GM23338 (cell line): ENCODE results near the gene ADAMTS19. TPM values are rescaled to one million over a fixed set of nuclear protein-coding genes. Genes with fewer than 3 reads are reported as not detected.

Experiments
- ATAC-seq: fragments of 200-7000 bp; cut with Tn5 transposase; 3 replicates; pipeline ENCODE4 v1.9.1; 2020
- DNase-seq: peaks from one replicate; pipeline ENCODE4 v3.0.0-alpha.2; 2015; ENCODE audit warnings: low spot score
- H2AFZ ChIP-seq: fragments of 200-600 bp; sonication (generic); 2 replicates; pipeline ENCODE4 v1.8.0; 2016; ENCODE audit warnings: antibody characterized with exemption, mild to moderate bottlenecking, moderate library complexity
- H3F3A ChIP-seq: fragments of 200-600 bp; sonication (generic); replicated peaks from 2 replicates; pipeline ENCODE4 v1.8.0; 2017; ENCODE audit warnings: antibody characterized with exemption, mixed run types, low read depth
- H3K27ac ChIP-seq: fragments of 200-600 bp; sonication (generic); 2 replicates; pipeline ENCODE4 v1.6.1; 2016; ENCODE audit warnings: low read depth
- H3K27me3 ChIP-seq: fragments of 200-600 bp; sonication (generic); 2 replicates; pipeline ENCODE4 v1.8.0; 2016; ENCODE audit warnings: mild to moderate bottlenecking, mixed run types, moderate library complexity; ENCODE audit not compliant: insufficient read depth
- H3K36me3 ChIP-seq: fragments of 200-600 bp; sonication (generic); 2 replicates; pipeline ENCODE4 v1.8.0; 2016; ENCODE audit warnings: mild to moderate bottlenecking; ENCODE audit not compliant: insufficient read depth
- H3K4me1 ChIP-seq: fragments of 200-600 bp; sonication (generic); 2 replicates; pipeline ENCODE4 v1.8.0; 2016; ENCODE audit warnings: mild to moderate bottlenecking, moderate library complexity; ENCODE audit not compliant: insufficient read depth
- H3K4me2 ChIP-seq: fragments of 200-600 bp; sonication (generic); 2 replicates; pipeline ENCODE4 v1.7.1; 2017; ENCODE audit warnings: mixed run types
- H3K4me3 ChIP-seq: fragments of 200-600 bp; sonication (generic); 2 replicates; pipeline ENCODE4 v1.6.1; 2016; ENCODE audit warnings: mixed run types
- H3K79me2 ChIP-seq: fragments of 200-600 bp; sonication (generic); replicated peaks from 2 replicates; pipeline ENCODE4 v1.8.0; 2017; ENCODE audit warnings: mild to moderate bottlenecking; ENCODE audit not compliant: insufficient read depth
- H3K9me2 ChIP-seq: fragments of 200-600 bp; sonication (generic); 2 replicates; pipeline ENCODE4 v1.8.0; 2017; ENCODE audit not compliant: insufficient read depth
- H4K20me1 ChIP-seq: fragments of 200-600 bp; sonication (generic); replicated peaks from 2 replicates; pipeline ENCODE4 v1.8.0; 2017; ENCODE audit warnings: mild to moderate bottlenecking; ENCODE audit not compliant: insufficient read depth
- H3K27ac Mint-ChIP-seq: 2 replicates; pipeline ENCODE4 v1.8.0; 2020; ENCODE audit warnings: inconsistent platforms, mild to moderate bottlenecking, moderate library complexity, mixed read lengths
- H3K27me3 Mint-ChIP-seq: 3 replicates; pipeline ENCODE4 v1.8.0; 2022; ENCODE audit warnings: low read depth, mild to moderate bottlenecking, moderate library complexity, mixed read lengths, inconsistent platforms; ENCODE audit not compliant: insufficient read depth, poor library complexity
- H3K36me3 Mint-ChIP-seq: 3 replicates; pipeline ENCODE4 v1.8.0; 2021; ENCODE audit warnings: low read depth, mild to moderate bottlenecking, inconsistent platforms, moderate library complexity, mixed read lengths
- H3K4me1 Mint-ChIP-seq: 3 replicates; pipeline ENCODE4 v1.8.0; 2020; ENCODE audit warnings: mild to moderate bottlenecking, inconsistent platforms, mixed read lengths
- H3K4me3 Mint-ChIP-seq: 3 replicates; pipeline ENCODE4 v1.8.0; 2021; ENCODE audit warnings: moderate library complexity, mild to moderate bottlenecking, inconsistent platforms, mixed read lengths
- H3K9me3 Mint-ChIP-seq: 3 replicates; pipeline ENCODE4 v1.8.0; 2020; ENCODE audit warnings: moderate library complexity, mild to moderate bottlenecking, inconsistent platforms, mixed read lengths
- CTCF ChIP-seq, 2 experiments: fragments of 200-600 bp in 1 of 2; sonication (generic) in 1 of 2; conservative IDR thresholded peaks; 2 replicates each; pipeline versions ENCODE4 v1.5.1 to v1.6.1; 2016 to 2017; ENCODE audit warnings: antibody characterized with exemption in 2 of 2, low read depth in 2 of 2, mild to moderate bottlenecking in 2 of 2, moderate library complexity in 1 of 2
- ETS1 ChIP-seq: IDR thresholded peaks from 2 replicates; pipeline ENCODE4 v1.6.1; 2016; ENCODE audit warnings: antibody characterized with exemption
- NANOG ChIP-seq: IDR thresholded peaks from 2 replicates; pipeline ENCODE4 v1.6.1; 2016; ENCODE audit warnings: antibody characterized with exemption, borderline replicate concordance
- ZNF114 ChIP-seq: fragments of 250-450 bp; sonication (Bioruptor Pico); IDR thresholded peaks from 2 replicates; pipeline ENCODE4 v1.5.0; 2020; ENCODE audit warnings: mild to moderate bottlenecking, moderate library complexity
- ZNF331 ChIP-seq: fragments of 250-450 bp; sonication (Bioruptor Pico); IDR thresholded peaks from 2 replicates; pipeline ENCODE4 v1.5.0; 2020; ENCODE audit warnings: low read depth, mild to moderate bottlenecking, moderate library complexity
- polyA plus RNA-seq: library from polyadenylated mRNA; unstranded; fragments of >200 nt; fragmentation: Nextera tagmentation; extraction: Ambion mirVana; gene quantifications from 2 replicates; pipeline ENCODE4 v1.2.1, GENCODE V29; 2016
- total RNA-seq: library from RNA; depleted of rRNA; stranded (reverse); fragments of >200 nt; shearing (Covaris generic); gene quantifications from 2 replicates; pipeline ENCODE4 v1.2.3, GENCODE V29; 2014
- TF ChIP-seq, protein P1 (sequence below): fragments of 250-450 bp; sonication (Bioruptor Pico); IDR thresholded peaks from 2 replicates; pipeline ENCODE4 v1.5.0; 2020; ENCODE audit warnings: mild to moderate bottlenecking, moderate library complexity

The ADAMTS19 gene
- total and polyA plus RNA-seq, 2 experiments from 2014 or later = 6.0 to 27.4 TPM

DNA sequence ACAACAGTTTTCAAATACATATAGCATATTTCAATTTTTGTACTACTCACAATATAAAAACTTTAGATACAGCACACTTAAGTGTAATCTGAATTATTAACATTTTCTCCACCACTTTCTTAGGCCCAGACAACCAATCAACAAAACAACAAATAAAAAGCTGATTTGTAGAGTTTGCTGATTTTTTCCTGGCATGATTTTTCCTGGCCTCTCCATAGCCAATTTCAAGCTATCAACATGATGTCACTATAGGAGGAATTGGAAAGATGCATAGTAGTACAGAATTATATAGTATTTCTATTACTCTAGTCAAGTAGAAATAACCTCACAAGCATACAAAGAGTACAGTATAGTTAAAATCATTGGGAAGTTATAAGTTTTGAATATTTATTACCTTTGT is 35.1 kb upstream of the ADAMTS19 start:
- Histone ChIP-seq H3K4me3 (no peak overlapping the region), H3K4me2 (no peak overlapping the region), H3K27me3 (no peaks in the 10 kb centered on the region), H3F3A (no peaks in the 10 kb centered on the region), H3K4me1 (no peaks in the 10 kb centered on the region), H3K9me2 (no peaks in the 10 kb centered on the region), H3K79me2 (no peaks in the 10 kb centered on the region), H3K27ac (no peak overlapping the region), H4K20me1 (no peaks in the 10 kb centered on the region), H3K36me3 (no peaks in the 10 kb centered on the region), H2AFZ (no peak overlapping the region)
- no peaks in the 10 kb centered on the region for H3K36me3 Mint-ChIP-seq
- no peaks in the 10 kb centered on the region for H3K9me3 Mint-ChIP-seq
- DNase-seq = no peak
- ATAC-seq = no peak
- H3K4me1 Mint-ChIP-seq = no peaks in the 10 kb centered on the region; the same call in 2 of the 3 replicates
- H3K4me3 Mint-ChIP-seq = no peak overlapping the region
- no peak overlapping the region for H3K27ac Mint-ChIP-seq
- no peaks in the 10 kb centered on the region for H3K27me3 Mint-ChIP-seq
- TF ChIP-seq ETS1 = no peak
- no peak for TF ChIP-seq NANOG
- no peak for TF ChIP-seq CTCF (conservative IDR thresholded peaks at IDR 0.05; ENCODE audit: low read depth in 2 of 2)
- no peak for TF ChIP-seq ZNF331 (CRISPR knock-in tag)
- TF ChIP-seq ZNF114 (CRISPR knock-in tag) = no peak
- TF ChIP-seq, protein P1, sequence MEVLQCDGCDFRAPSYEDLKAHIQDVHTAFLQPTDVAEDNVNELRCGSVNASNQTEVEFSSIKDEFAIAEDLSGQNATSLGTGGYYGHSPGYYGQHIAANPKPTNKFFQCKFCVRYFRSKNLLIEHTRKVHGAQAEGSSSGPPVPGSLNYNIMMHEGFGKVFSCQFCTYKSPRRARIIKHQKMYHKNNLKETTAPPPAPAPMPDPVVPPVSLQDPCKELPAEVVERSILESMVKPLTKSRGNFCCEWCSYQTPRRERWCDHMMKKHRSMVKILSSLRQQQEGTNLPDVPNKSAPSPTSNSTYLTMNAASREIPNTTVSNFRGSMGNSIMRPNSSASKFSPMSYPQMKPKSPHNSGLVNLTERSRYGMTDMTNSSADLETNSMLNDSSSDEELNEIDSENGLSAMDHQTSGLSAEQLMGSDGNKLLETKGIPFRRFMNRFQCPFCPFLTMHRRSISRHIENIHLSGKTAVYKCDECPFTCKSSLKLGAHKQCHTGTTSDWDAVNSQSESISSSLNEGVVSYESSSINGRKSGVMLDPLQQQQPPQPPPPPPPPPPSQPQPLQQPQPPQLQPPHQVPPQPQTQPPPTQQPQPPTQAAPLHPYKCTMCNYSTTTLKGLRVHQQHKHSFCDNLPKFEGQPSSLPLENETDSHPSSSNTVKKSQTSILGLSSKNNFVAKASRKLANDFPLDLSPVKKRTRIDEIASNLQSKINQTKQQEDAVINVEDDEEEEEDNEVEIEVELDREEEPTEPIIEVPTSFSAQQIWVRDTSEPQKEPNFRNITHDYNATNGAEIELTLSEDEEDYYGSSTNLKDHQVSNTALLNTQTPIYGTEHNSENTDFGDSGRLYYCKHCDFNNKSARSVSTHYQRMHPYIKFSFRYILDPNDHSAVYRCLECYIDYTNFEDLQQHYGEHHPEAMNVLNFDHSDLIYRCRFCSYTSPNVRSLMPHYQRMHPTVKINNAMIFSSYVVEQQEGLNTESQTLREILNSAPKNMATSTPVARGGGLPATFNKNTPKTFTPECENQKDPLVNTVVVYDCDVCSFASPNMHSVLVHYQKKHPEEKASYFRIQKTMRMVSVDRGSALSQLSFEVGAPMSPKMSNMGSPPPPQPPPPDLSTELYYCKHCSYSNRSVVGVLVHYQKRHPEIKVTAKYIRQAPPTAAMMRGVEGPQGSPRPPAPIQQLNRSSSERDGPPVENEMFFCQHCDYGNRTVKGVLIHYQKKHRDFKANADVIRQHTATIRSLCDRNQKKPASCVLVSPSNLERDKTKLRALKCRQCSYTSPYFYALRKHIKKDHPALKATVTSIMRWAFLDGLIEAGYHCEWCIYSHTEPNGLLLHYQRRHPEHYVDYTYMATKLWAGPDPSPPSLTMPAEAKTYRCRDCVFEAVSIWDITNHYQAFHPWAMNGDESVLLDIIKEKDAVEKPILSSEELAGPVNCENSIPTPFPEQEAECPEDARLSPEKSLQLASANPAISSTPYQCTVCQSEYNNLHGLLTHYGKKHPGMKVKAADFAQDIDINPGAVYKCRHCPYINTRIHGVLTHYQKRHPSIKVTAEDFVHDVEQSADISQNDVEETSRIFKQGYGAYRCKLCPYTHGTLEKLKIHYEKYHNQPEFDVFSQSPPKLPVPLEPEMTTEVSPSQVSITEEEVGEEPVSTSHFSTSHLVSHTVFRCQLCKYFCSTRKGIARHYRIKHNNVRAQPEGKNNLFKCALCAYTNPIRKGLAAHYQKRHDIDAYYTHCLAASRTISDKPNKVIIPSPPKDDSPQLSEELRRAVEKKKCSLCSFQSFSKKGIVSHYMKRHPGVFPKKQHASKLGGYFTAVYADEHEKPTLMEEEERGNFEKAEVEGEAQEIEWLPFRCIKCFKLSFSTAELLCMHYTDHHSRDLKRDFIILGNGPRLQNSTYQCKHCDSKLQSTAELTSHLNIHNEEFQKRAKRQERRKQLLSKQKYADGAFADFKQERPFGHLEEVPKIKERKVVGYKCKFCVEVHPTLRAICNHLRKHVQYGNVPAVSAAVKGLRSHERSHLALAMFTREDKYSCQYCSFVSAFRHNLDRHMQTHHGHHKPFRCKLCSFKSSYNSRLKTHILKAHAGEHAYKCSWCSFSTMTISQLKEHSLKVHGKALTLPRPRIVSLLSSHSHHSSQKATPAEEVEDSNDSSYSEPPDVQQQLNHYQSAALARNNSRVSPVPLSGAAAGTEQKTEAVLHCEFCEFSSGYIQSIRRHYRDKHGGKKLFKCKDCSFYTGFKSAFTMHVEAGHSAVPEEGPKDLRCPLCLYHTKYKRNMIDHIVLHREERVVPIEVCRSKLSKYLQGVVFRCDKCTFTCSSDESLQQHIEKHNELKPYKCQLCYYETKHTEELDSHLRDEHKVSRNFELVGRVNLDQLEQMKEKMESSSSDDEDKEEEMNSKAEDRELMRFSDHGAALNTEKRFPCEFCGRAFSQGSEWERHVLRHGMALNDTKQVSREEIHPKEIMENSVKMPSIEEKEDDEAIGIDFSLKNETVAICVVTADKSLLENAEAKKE (CRISPR knock-in tag) = no peak
